Neural cell (in vitro differentiated cells): Measurements from ENCODE around the gene PLCB1.

Experiments
- MXI1 ChIP-seq: fragments of 450-650 bp; conservative IDR thresholded peaks from 2 replicates; pipeline ENCODE4 v1.6.1; 2014; ENCODE audit warnings: antibody characterized with exemption, mild to moderate bottlenecking; ENCODE audit not compliant: poor library complexity, severe bottlenecking
- RAD21 ChIP-seq: fragments of 450-650 bp; conservative IDR thresholded peaks from 2 replicates; pipeline ENCODE4 v1.6.1; 2014; ENCODE audit warnings: antibody characterized with exemption, mild to moderate bottlenecking, moderate library complexity
- SMC3 ChIP-seq: fragments of 450-650 bp; conservative IDR thresholded peaks from 2 replicates; pipeline ENCODE4 v1.6.1; 2014; ENCODE audit warnings: antibody characterized with exemption, mild to moderate bottlenecking, moderate library complexity; ENCODE audit not compliant: poor library complexity
- TF ChIP-seq, protein P1 (sequence below): fragments of 450-650 bp; IDR thresholded peaks from 2 replicates; pipeline ENCODE4 v1.5.1; 2014; ENCODE audit warnings: antibody characterized with exemption, mild to moderate bottlenecking, moderate library complexity; ENCODE audit not compliant: poor library complexity, severe bottlenecking

DNA sequence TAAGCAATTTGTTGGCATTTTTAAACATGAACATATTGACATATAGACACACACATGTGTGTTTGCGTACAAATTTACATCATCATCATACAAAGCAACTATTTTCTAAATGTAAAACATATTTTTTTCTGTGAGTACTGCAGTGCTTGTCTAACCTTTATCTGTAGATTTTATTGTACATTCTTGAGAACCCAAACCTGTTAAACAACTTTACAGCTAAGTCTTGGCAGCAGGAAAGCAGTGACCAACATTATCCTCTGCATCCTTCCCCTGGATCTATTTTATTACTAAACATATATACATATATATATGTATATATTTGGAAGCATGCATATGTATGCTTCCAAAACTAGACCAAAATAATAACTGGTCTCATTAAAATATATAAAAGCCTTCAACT is 10.4 kb upstream of the PLCB1 start:
- TF ChIP-seq, protein P1, sequence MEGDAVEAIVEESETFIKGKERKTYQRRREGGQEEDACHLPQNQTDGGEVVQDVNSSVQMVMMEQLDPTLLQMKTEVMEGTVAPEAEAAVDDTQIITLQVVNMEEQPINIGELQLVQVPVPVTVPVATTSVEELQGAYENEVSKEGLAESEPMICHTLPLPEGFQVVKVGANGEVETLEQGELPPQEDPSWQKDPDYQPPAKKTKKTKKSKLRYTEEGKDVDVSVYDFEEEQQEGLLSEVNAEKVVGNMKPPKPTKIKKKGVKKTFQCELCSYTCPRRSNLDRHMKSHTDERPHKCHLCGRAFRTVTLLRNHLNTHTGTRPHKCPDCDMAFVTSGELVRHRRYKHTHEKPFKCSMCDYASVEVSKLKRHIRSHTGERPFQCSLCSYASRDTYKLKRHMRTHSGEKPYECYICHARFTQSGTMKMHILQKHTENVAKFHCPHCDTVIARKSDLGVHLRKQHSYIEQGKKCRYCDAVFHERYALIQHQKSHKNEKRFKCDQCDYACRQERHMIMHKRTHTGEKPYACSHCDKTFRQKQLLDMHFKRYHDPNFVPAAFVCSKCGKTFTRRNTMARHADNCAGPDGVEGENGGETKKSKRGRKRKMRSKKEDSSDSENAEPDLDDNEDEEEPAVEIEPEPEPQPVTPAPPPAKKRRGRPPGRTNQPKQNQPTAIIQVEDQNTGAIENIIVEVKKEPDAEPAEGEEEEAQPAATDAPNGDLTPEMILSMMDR: no peak
- TF ChIP-seq RAD21 (no peak), SMC3 (no peak), MXI1 (no peak)
